A549 (cell line): Measurements from ENCODE around the gene MBNL1. TPM values are rescaled to one million over a fixed set of nuclear protein-coding genes. Genes with fewer than 3 reads are reported as not detected.

Experiments used
- ATAC-seq, 2 experiments: fragments of 200-7000 bp in 1 of 2; fragments of >200 bp in 1 of 2; cut with Nextera tagmentation in 1 of 2; cut with Tn5 transposase in 1 of 2; 3 replicates each; pipeline versions ENCODE4 v1.8.0 to v1.9.1; 2018 to 2020; ENCODE audit warnings: mild to moderate bottlenecking in 1 of 2, moderate library complexity in 1 of 2
- CTCF ChIA-PET: fragments of 300-600 bp; sonication (Branson Sonifier 250); formaldehyde crosslinking; extraction: SDS; loops from one replicate; lab custom pipeline; 2021; ENCODE audit warnings: antibody characterized with exemption, inconsistent platforms; lab: Yijun Ruan, JAX
- POLR2A ChIA-PET: fragments of 350-600 bp; formaldehyde crosslinking; extraction: SDS; loops from one replicate; lab custom pipeline; 2021; ENCODE audit warnings: antibody characterized with exemption, inconsistent platforms; lab: Yijun Ruan, JAX
- DNase-seq, 2 experiments: peaks; one replicate each; pipeline versions ENCODE4 v3.0.0 to v3.0.0-alpha.2; 2011 to 2016; ENCODE audit warnings: low read depth in 1 of 2, low spot score in 1 of 2
- FAIRE-seq: peaks from 2 replicates; lab custom pipeline; 2011; peaks lifted over from hg19 to GRCh38; lab: Jason Lieb, UNC
- H3K27ac ChIP-seq, 2 experiments: fragments of >200 bp; sonication (Bioruptor Twin); formaldehyde crosslinking; 3 replicates each; pipeline ENCODE4 v1.5.1; 2016 to 2017
- H3K4me1 ChIP-seq: fragments of >200 bp; sonication (Bioruptor Twin); formaldehyde crosslinking; 3 replicates; pipeline ENCODE4 v1.6.1; 2016
- H3K4me2 ChIP-seq: fragments of >200 bp; sonication (Bioruptor Twin); formaldehyde crosslinking; 3 replicates; pipeline ENCODE4 v1.6.1; 2016
- H3K4me3 ChIP-seq: fragments of >200 bp; sonication (Bioruptor Twin); formaldehyde crosslinking; 3 replicates; pipeline ENCODE4 v1.5.1; 2016
- H3K9me3 ChIP-seq: fragments of >200 bp; sonication (Bioruptor Twin); formaldehyde crosslinking; 3 replicates; pipeline ENCODE4 v1.6.1; 2016
- BHLHE40 ChIP-seq: IDR thresholded peaks from 2 replicates; pipeline ENCODE4 v1.6.1; 2012; ENCODE audit warnings: low read depth, low read length, inconsistent platforms
- ESRRA ChIP-seq: fragments of 150-350 bp; IDR thresholded peaks from 2 replicates; pipeline ENCODE4 v1.6.1; 2014; ENCODE audit warnings: mild to moderate bottlenecking, low read length, borderline replicate concordance
- FOSB ChIP-seq: fragments of 250-450 bp; sonication (Bioruptor Pico); IDR thresholded peaks from 2 replicates; pipeline ENCODE4 v1.5.0; 2020; ENCODE audit warnings: mild to moderate bottlenecking, moderate library complexity
- FOXS1 ChIP-seq: fragments of 250-450 bp; sonication (Bioruptor Pico); IDR thresholded peaks from 2 replicates; pipeline ENCODE4 v1.5.0; 2020; ENCODE audit warnings: mild to moderate bottlenecking, moderate library complexity
- GATA3 ChIP-seq: IDR thresholded peaks from 2 replicates; pipeline ENCODE4 v1.6.1; 2012; ENCODE audit warnings: borderline replicate concordance
- HDAC2 ChIP-seq: fragments of 200-600 bp; sonication (generic); IDR thresholded peaks from 2 replicates; pipeline ENCODE4 v1.6.1; 2016
- HOXA7 ChIP-seq: fragments of 250-450 bp; sonication (Bioruptor Pico); IDR thresholded peaks from 2 replicates; pipeline ENCODE4 v1.5.0; 2020; ENCODE audit warnings: mild to moderate bottlenecking, moderate library complexity
- HOXB5 ChIP-seq: fragments of 250-450 bp; sonication (Bioruptor Pico); IDR thresholded peaks from 2 replicates; pipeline ENCODE4 v1.5.0; 2020; ENCODE audit warnings: mild to moderate bottlenecking, moderate library complexity
- JUN ChIP-seq, 2 experiments: fragments of >200 bp; sonication (Bioruptor Twin); formaldehyde crosslinking; IDR thresholded peaks; 2 replicates in 1 of 2; 3 replicates in 1 of 2; pipeline ENCODE4 v1.6.1; 2016 to 2017
- JUNB ChIP-seq: fragments of >200 bp; sonication (Bioruptor Twin); formaldehyde crosslinking; IDR thresholded peaks from 2 replicates; pipeline ENCODE4 v1.6.1; 2016
- MYC ChIP-seq: IDR thresholded peaks from 2 replicates; pipeline ENCODE4 v1.6.1; 2012; ENCODE audit warnings: mild to moderate bottlenecking, inconsistent platforms, low read length, improper control_type of control experiment, borderline replicate concordance
- NFE2L2 ChIP-seq: fragments of 150-350 bp; conservative IDR thresholded peaks from 2 replicates; pipeline ENCODE4 v1.6.1; 2014; ENCODE audit warnings: low read length
- PHF8 ChIP-seq: fragments of 200-600 bp; sonication (generic); IDR thresholded peaks from 2 replicates; pipeline ENCODE4 v1.6.1; 2016; ENCODE audit warnings: low read depth, mild to moderate bottlenecking, antibody characterized with exemption, moderate library complexity, borderline replicate concordance
- POLR2A ChIP-seq: IDR thresholded peaks from 2 replicates; pipeline ENCODE4 v1.6.1; 2012; ENCODE audit warnings: mild to moderate bottlenecking, low read length
- TFCP2L1 ChIP-seq: fragments of 250-450 bp; sonication (Bioruptor Pico); IDR thresholded peaks from 2 replicates; pipeline ENCODE4 v1.5.0; 2021; ENCODE audit warnings: mild to moderate bottlenecking
- TP53 ChIP-seq: fragments of 250-450 bp; sonication (Bioruptor Pico); IDR thresholded peaks from 2 replicates; pipeline ENCODE4 v1.5.0; 2021; ENCODE audit warnings: mild to moderate bottlenecking, moderate library complexity
- ZC3H11A ChIP-seq: fragments of 450-650 bp; IDR thresholded peaks from 2 replicates; pipeline ENCODE4 v1.6.1; 2014; ENCODE audit warnings: antibody characterized with exemption, mild to moderate bottlenecking
- ZFP36 ChIP-seq: fragments of 450-650 bp; IDR thresholded peaks from 2 replicates; pipeline ENCODE4 v1.6.1; 2014; ENCODE audit warnings: borderline replicate concordance; ENCODE audit not compliant: partially characterized antibody
- WGBS: methylation state at CpG from one replicate; pipeline ENCODE4 v1.1.6; 2017; ENCODE audit errors: missing lambda C conversion rate; 5-methylcytosine and 5-hydroxymethylcytosine counted together
- polyA plus RNA-seq, 4 experiments: library from polyadenylated mRNA; depleted of rRNA in 3 of 4; stranded (reverse); fragments of >200 nt; fragmentation: RNase III in 1 of 4; extraction: RNeasy Plus Mini Kit Qiagen cat#74134 plus additional on column Dnase treatment in 1 of 4; gene quantifications; 2 replicates in 3 of 4; 3 replicates in 1 of 4; pipeline ENCODE4 v1.2.3, GENCODE V29; 2011 to 2017
- TF ChIP-seq, protein P1 (sequence below): fragments of 250-450 bp; sonication (Bioruptor Pico); IDR thresholded peaks from 2 replicates; pipeline ENCODE4 v1.5.0; 2020; ENCODE audit warnings: low read depth, mild to moderate bottlenecking, moderate library complexity
- TF ChIP-seq, protein P2 (sequence below): fragments of 200-600 bp; sonication (generic); IDR thresholded peaks from 2 replicates; pipeline ENCODE4 v1.6.1; 2016; ENCODE audit warnings: antibody characterized with exemption, mild to moderate bottlenecking, moderate library complexity
- TF ChIP-seq, protein P3 (sequence below): fragments of 450-650 bp; IDR thresholded peaks from 2 replicates; pipeline ENCODE4 v1.6.1; 2014; ENCODE audit warnings: antibody characterized with exemption
- TF ChIP-seq, protein P4 (sequence below): fragments of >200 bp; sonication (Bioruptor Twin); formaldehyde crosslinking; IDR thresholded peaks from 2 replicates; pipeline ENCODE4 v1.6.1; 2016
- TF ChIP-seq, protein P5 (sequence below): IDR thresholded peaks from 2 replicates; pipeline ENCODE4 v1.6.1; 2012
- TF ChIP-seq, protein P6 (sequence below): fragments of >200 bp; sonication (Bioruptor Twin); formaldehyde crosslinking; IDR thresholded peaks from 3 replicates; pipeline ENCODE4 v1.5.1; 2016

MBNL1 gene
- polyA plus RNA-seq, 2 of the 4 experiments (the other 2 are of a cell fraction) = 60.5 to 92.5 TPM

DNA sequence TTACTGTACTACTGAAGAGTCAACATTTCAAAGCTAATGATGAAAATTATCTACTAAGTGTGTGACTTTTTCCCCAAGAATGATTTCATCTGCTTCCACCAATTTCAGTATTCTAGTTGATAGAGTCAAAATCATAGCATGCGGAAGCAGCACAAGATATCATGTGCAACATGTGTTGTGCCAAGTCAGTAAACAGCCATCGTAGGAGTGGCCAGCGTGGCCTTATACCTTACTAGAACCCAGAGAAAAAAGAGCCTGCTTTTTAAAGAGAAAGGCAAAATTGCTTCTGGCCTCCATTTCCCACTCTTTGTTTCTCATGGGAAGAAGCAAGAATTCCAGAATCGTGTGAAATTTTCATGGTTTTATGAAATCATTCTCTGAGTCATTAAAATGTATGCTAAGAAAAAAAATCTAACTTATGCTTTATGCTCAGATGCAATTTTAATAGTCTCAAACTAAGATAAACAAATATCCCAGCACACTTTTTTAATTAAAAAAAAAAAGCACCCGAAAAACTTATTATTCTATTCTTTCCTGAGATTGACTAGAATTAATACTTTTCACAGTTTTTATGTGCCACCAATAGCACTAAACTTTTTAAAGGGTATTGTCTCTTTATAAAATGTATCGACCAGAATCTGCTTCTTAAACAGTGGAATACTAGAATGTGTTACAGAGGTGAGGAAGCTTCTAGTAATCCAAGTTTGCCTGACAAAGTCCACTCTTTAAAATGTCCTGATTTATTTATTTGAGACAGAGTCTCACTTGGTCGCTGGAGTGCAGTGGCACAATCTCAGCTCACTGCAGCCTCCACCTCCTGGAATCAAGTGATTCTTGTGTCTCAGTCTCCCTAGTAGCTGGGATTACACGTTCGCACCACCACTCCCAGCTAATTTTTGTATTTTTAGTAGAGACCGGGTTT is 87.3 kb downstream of the MBNL1 start:
- H3K9me3 ChIP-seq = no peaks in the 10 kb centered on the region
- H3K4me2 ChIP-seq = no peak overlapping the region
- peaks cover 49% of the 10 kb centered on the region for H3K4me1 ChIP-seq
- POLR2A ChIA-PET = no interaction called here
- no peak for TF ChIP-seq ZC3H11A
- TF ChIP-seq TP53 (CRISPR knock-in tag) = no peak
- TF ChIP-seq FOSB (CRISPR knock-in tag) = no peak
- TF ChIP-seq MYC = no peak
- TF ChIP-seq, protein P1, sequence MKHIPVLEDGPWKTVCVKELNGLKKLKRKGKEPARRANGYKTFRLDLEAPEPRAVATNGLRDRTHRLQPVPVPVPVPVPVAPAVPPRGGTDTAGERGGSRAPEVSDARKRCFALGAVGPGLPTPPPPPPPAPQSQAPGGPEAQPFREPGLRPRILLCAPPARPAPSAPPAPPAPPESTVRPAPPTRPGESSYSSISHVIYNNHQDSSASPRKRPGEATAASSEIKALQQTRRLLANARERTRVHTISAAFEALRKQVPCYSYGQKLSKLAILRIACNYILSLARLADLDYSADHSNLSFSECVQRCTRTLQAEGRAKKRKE (CRISPR knock-in tag) = no peak
- TF ChIP-seq BHLHE40 = no peak
- TF ChIP-seq HOXB5 (CRISPR knock-in tag) = no peak
- TF ChIP-seq, all 56 proteins: peak for 0
- no peak overlapping the region for H3K4me3 ChIP-seq
- no peak for FAIRE-seq
- CTCF ChIA-PET = no interaction called here
- ATAC-seq = no peak
- no peak overlapping the region for H3K27ac ChIP-seq
- 89% methylated on average over 10 of the region's 10 CpGs for WGBS
- DNase-seq = no peak

DNA sequence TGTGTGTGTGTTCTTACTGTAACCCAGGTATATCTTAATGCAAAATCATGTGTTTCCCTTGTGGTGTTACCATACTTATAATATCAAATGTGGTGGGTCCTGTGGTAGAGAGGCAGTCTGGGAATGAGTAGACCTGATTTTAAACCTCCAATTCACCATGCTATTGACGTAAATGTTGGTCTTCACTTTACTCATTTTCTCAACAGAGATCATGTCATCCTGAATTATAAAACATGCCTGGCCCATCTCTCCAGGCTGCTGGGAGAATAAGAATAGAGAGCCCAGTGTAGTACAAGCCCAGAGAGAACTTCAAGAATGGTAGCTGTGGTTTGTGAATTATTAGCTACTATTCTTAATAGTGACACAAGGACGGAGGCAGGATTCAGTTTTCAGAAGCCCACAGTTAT is 88.1 kb downstream of the MBNL1 start:
- H3K4me2 ChIP-seq = no peak overlapping the region
- DNase-seq = no peak
- no peak overlapping the region for H3K27ac ChIP-seq
- POLR2A ChIA-PET = no interaction called here
- H3K4me3 ChIP-seq = no peak overlapping the region
- 90% methylated on average over 2 of the region's 2 CpGs for WGBS
- no peaks in the 10 kb centered on the region for H3K9me3 ChIP-seq
- H3K4me1 ChIP-seq = peaks cover 49% of the 10 kb centered on the region
- no peak for FAIRE-seq
- no peak for ATAC-seq
- CTCF ChIA-PET = no interaction called here
- TF ChIP-seq TFCP2L1 (CRISPR knock-in tag) (no peak), ESRRA (no peak), FOXS1 (no peak), POLR2A (no peak), PHF8 (no peak), GATA3 (no peak), NFE2L2 (no peak), JUN (IDR thresholded peaks at IDR 0.05) (no peak), HOXA7 (CRISPR knock-in tag) (no peak), JUNB (no peak), ZFP36 (no peak), HDAC2 (no peak), HOXB5 (CRISPR knock-in tag) (no peak)
- TF ChIP-seq, protein P2, sequence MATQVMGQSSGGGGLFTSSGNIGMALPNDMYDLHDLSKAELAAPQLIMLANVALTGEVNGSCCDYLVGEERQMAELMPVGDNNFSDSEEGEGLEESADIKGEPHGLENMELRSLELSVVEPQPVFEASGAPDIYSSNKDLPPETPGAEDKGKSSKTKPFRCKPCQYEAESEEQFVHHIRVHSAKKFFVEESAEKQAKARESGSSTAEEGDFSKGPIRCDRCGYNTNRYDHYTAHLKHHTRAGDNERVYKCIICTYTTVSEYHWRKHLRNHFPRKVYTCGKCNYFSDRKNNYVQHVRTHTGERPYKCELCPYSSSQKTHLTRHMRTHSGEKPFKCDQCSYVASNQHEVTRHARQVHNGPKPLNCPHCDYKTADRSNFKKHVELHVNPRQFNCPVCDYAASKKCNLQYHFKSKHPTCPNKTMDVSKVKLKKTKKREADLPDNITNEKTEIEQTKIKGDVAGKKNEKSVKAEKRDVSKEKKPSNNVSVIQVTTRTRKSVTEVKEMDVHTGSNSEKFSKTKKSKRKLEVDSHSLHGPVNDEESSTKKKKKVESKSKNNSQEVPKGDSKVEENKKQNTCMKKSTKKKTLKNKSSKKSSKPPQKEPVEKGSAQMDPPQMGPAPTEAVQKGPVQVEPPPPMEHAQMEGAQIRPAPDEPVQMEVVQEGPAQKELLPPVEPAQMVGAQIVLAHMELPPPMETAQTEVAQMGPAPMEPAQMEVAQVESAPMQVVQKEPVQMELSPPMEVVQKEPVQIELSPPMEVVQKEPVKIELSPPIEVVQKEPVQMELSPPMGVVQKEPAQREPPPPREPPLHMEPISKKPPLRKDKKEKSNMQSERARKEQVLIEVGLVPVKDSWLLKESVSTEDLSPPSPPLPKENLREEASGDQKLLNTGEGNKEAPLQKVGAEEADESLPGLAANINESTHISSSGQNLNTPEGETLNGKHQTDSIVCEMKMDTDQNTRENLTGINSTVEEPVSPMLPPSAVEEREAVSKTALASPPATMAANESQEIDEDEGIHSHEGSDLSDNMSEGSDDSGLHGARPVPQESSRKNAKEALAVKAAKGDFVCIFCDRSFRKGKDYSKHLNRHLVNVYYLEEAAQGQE = no peak
- TF ChIP-seq, protein P3, sequence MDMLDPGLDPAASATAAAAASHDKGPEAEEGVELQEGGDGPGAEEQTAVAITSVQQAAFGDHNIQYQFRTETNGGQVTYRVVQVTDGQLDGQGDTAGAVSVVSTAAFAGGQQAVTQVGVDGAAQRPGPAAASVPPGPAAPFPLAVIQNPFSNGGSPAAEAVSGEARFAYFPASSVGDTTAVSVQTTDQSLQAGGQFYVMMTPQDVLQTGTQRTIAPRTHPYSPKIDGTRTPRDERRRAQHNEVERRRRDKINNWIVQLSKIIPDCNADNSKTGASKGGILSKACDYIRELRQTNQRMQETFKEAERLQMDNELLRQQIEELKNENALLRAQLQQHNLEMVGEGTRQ = no peak
- TF ChIP-seq, protein P4, sequence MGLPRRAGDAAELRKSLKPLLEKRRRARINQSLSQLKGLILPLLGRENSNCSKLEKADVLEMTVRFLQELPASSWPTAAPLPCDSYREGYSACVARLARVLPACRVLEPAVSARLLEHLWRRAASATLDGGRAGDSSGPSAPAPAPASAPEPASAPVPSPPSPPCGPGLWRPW = no peak
- TF ChIP-seq, protein P5, sequence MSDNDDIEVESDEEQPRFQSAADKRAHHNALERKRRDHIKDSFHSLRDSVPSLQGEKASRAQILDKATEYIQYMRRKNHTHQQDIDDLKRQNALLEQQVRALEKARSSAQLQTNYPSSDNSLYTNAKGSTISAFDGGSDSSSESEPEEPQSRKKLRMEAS = no peak
- TF ChIP-seq, protein P6, sequence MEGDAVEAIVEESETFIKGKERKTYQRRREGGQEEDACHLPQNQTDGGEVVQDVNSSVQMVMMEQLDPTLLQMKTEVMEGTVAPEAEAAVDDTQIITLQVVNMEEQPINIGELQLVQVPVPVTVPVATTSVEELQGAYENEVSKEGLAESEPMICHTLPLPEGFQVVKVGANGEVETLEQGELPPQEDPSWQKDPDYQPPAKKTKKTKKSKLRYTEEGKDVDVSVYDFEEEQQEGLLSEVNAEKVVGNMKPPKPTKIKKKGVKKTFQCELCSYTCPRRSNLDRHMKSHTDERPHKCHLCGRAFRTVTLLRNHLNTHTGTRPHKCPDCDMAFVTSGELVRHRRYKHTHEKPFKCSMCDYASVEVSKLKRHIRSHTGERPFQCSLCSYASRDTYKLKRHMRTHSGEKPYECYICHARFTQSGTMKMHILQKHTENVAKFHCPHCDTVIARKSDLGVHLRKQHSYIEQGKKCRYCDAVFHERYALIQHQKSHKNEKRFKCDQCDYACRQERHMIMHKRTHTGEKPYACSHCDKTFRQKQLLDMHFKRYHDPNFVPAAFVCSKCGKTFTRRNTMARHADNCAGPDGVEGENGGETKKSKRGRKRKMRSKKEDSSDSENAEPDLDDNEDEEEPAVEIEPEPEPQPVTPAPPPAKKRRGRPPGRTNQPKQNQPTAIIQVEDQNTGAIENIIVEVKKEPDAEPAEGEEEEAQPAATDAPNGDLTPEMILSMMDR = no peak
